Trophoblast cell (in vitro differentiated cells and primary cell): ENCODE results near the gene MTHFD1L.

Experiments
- DNase-seq, 2 donors: peaks; one replicate each; pipeline ENCODE4 v3.0.0-alpha.2; 2016
- H2AFZ ChIP-seq: 2 replicates; pipeline ENCODE4 v1.6.1; 2013; ENCODE audit warnings: low read length, moderate library complexity, mild to moderate bottlenecking; ENCODE audit not compliant: insufficient read depth, poor library complexity
- H2AK5ac ChIP-seq: 2 replicates; pipeline ENCODE4 v1.6.1; 2013; ENCODE audit warnings: mild to moderate bottlenecking, low read length
- H2BK120ac ChIP-seq: 2 replicates; pipeline ENCODE4 v1.6.1; 2013; ENCODE audit warnings: low read length, mild to moderate bottlenecking, moderate library complexity; ENCODE audit not compliant: insufficient read depth, poor library complexity
- H2BK12ac ChIP-seq: 2 replicates; pipeline ENCODE4 v1.6.1; 2013; ENCODE audit warnings: mild to moderate bottlenecking, low read length, moderate library complexity
- H2BK5ac ChIP-seq: 2 replicates; pipeline ENCODE4 v1.6.1; 2013; ENCODE audit warnings: low read length, low read depth, moderate library complexity, mild to moderate bottlenecking; ENCODE audit not compliant: poor library complexity
- H3K14ac ChIP-seq: 2 replicates; pipeline ENCODE4 v1.6.1; 2013; ENCODE audit warnings: mild to moderate bottlenecking, low read length
- H3K18ac ChIP-seq: 2 replicates; pipeline ENCODE4 v1.6.1; 2013; ENCODE audit warnings: mild to moderate bottlenecking, low read length
- H3K23ac ChIP-seq: 2 replicates; pipeline ENCODE4 v1.6.1; 2013; ENCODE audit warnings: low read length
- H3K27ac ChIP-seq: 2 replicates; pipeline ENCODE4 v1.5.1; 2013; ENCODE audit warnings: low read depth, mild to moderate bottlenecking, inconsistent platforms, low read length, moderate library complexity
- H3K27me3 ChIP-seq: 2 replicates; pipeline ENCODE4 v1.6.1; 2013; ENCODE audit warnings: inconsistent platforms, mild to moderate bottlenecking, low read length, moderate library complexity; ENCODE audit not compliant: insufficient read depth
- H3K36me3 ChIP-seq, 2 experiments: 1 replicate in 1 of 2; 2 replicates in 1 of 2; pipeline ENCODE4 v1.6.1; 2013; ENCODE audit warnings: low read length in 2 of 2, mild to moderate bottlenecking in 2 of 2, moderate library complexity in 1 of 2; ENCODE audit not compliant: insufficient read depth in 2 of 2, control insufficient read depth in 1 of 2
- H3K4ac ChIP-seq: 2 replicates; pipeline ENCODE4 v1.6.1; 2013; ENCODE audit warnings: low read depth, mild to moderate bottlenecking, low read length, moderate library complexity
- H3K4me1 ChIP-seq, 2 experiments: 1 replicate in 1 of 2; 2 replicates in 1 of 2; pipeline ENCODE4 v1.6.1; 2013; ENCODE audit warnings: low read length in 2 of 2, mild to moderate bottlenecking in 2 of 2, moderate library complexity in 1 of 2; ENCODE audit not compliant: insufficient read depth in 2 of 2, control insufficient read depth in 1 of 2
- H3K4me2 ChIP-seq: 2 replicates; pipeline ENCODE4 v1.6.1; 2013; ENCODE audit warnings: inconsistent platforms, mild to moderate bottlenecking, low read length, moderate library complexity
- H3K4me3 ChIP-seq: 2 replicates; pipeline ENCODE4 v1.5.1; 2013; ENCODE audit warnings: mild to moderate bottlenecking, low read depth, low read length, inconsistent platforms
- H3K79me1 ChIP-seq: one replicate; pipeline ENCODE4 v1.6.1; 2013; ENCODE audit warnings: low read length
- H3K79me2 ChIP-seq: 2 replicates; pipeline ENCODE4 v1.6.1; 2013; ENCODE audit warnings: low read length, mild to moderate bottlenecking; ENCODE audit not compliant: control insufficient read depth, insufficient read depth, poor library complexity
- H3K9ac ChIP-seq: 2 replicates; pipeline ENCODE4 v1.6.1; 2013; ENCODE audit warnings: mild to moderate bottlenecking, low read length
- H3K9me3 ChIP-seq: 2 replicates; pipeline ENCODE4 v1.6.1; 2013; ENCODE audit warnings: low read depth, mild to moderate bottlenecking, control low read depth, inconsistent platforms, low read length; ENCODE audit not compliant: insufficient read depth
- H4K12ac ChIP-seq: 2 replicates; pipeline ENCODE4 v1.6.1; 2013; ENCODE audit warnings: low read depth, mild to moderate bottlenecking, low read length, moderate library complexity
- H4K8ac ChIP-seq: 2 replicates; pipeline ENCODE4 v1.6.1; 2013; ENCODE audit warnings: low read depth, mild to moderate bottlenecking, low read length, moderate library complexity
- H4K91ac ChIP-seq: one replicate; pipeline ENCODE4 v1.6.1; 2013; ENCODE audit warnings: low read depth, mild to moderate bottlenecking, low read length, moderate library complexity
- WGBS: extraction: QIAGEN DNeasy Blood & Tissue Kit; methylation state at CpG from one replicate; pipeline ENCODE4 v1.1.7; 2013; ENCODE audit warnings: missing lambda C conversion rate; ENCODE audit not compliant: insufficient read length, insufficient coverage; ENCODE audit errors: extremely low coverage; 5-methylcytosine and 5-hydroxymethylcytosine counted together

MTHFD1L gene

DNA sequence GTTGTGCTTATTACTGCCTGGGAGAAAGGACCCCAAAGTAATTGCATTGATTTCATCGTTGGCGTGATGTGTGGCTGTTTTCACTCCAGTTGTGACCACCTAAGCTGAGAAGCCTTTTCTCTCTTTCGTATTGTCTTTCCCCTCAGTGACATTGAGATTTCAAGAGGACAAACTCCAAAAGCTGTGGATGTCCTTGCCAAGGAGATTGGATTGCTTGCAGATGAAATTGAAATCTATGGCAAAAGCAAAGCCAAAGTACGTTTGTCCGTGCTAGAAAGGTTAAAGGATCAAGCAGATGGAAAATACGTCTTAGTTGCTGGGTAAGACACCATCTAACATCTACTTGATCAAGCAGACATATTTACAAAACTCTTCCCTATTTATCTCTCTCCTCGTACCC lies 60.5 kb downstream of the MTHFD1L start:
- no peaks in the 10 kb centered on the region for H3K4me1 ChIP-seq
- peaks cover 4 to 8% of the 10 kb centered on the region in 2 experiments for H3K36me3 ChIP-seq
- DNase-seq: no peak
- H2AFZ ChIP-seq: no peak overlapping the region
- no peak overlapping the region for H3K4me2 ChIP-seq
- no peaks in the 10 kb centered on the region for H3K27me3 ChIP-seq
- no peaks in the 10 kb centered on the region for H3K79me1 ChIP-seq
- no peaks in the 10 kb centered on the region for H3K9me3 ChIP-seq
- 100% methylated on average over 1 of the region's 7 CpGs for WGBS
- no peak overlapping the region for H3K4me3 ChIP-seq
- no peak overlapping the region for H3K18ac ChIP-seq
- no peak overlapping the region for H3K14ac ChIP-seq
- no peak overlapping the region for H4K12ac ChIP-seq
- H4K91ac ChIP-seq: no peak overlapping the region
- no peak overlapping the region for H2BK5ac ChIP-seq
- no peak overlapping the region for H2AK5ac ChIP-seq
- H3K79me2 ChIP-seq: no peaks in the 10 kb centered on the region
- H3K4ac ChIP-seq: no peak overlapping the region
- H3K9ac ChIP-seq: no peak overlapping the region
- H2BK120ac ChIP-seq: no peak overlapping the region
- H3K23ac ChIP-seq: no peak overlapping the region
- H3K27ac ChIP-seq: no peak overlapping the region
- H4K8ac ChIP-seq: no peak overlapping the region
- H2BK12ac ChIP-seq: no peak overlapping the region

DNA sequence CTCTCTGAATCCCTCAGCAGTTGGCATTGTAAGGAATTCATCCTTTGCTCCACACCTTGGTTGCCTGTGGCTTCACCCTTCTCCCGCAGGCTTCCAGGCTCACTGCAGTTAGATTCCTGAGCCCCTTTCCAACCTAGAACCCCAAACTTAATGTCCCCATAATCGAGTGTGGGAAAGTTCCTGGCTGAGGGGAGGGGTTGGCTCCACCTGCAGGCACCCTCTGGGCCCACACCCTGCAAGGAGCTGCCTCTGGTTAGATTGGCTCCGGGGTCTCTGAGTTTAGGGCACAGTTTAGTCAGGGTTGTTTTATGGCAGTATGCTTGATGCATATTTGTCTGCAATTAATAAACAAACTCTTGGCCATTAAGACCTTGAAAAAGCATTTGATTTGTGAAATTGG lies 63.4 kb downstream of the MTHFD1L start:
- Histone ChIP-seq H3K9ac (no peak overlapping the region), H3K18ac (no peak overlapping the region), H2AFZ (no peak overlapping the region), H3K4ac (no peak overlapping the region), H3K4me3 (no peak overlapping the region), H2BK5ac (no peak overlapping the region), H3K14ac (no peak overlapping the region), H3K4me1 (no peaks in the 10 kb centered on the region), H3K36me3 (peaks cover 2 to 11% of the 10 kb centered on the region in 2 experiments), H2AK5ac (no peak overlapping the region), H3K27ac (no peak overlapping the region), H4K12ac (no peak overlapping the region), H2BK12ac (no peak overlapping the region), H2BK120ac (no peak overlapping the region), H4K91ac (no peak overlapping the region), H3K79me1 (no peaks in the 10 kb centered on the region), H3K4me2 (no peak overlapping the region), H4K8ac (no peak overlapping the region), H3K27me3 (no peaks in the 10 kb centered on the region), H3K79me2 (no peaks in the 10 kb centered on the region), H3K9me3 (no peaks in the 10 kb centered on the region), H3K23ac (no peak overlapping the region)
- no peak for DNase-seq
- WGBS: no CpG with 5 or more reads among the region's 3 CpGs

DNA sequence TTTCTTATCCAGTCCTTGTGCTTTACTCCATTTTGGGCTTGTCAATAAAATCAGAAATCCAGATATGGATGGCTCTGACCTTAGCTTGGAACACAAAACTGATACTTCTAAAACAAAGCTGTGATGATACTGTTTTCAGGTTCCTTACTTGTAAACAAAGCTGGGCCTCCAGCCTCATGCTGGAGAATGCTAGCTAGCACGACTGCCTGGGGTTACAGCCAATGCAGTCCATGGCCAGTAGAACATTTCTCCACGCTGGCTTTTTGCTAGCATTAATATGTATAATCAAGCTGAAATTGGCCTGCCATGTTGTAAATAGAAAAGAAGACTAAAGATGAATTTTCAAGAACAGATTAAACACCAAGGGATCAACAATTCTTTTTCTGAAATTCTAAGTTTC lies 63.9 kb downstream of the MTHFD1L start:
- Histone ChIP-seq H3K4ac (no peak overlapping the region), H2BK120ac (no peak overlapping the region), H2AK5ac (no peak overlapping the region), H3K36me3 (peaks cover 0 to 11% of the 10 kb centered on the region in 2 experiments), H3K79me1 (no peaks in the 10 kb centered on the region), H2BK12ac (no peak overlapping the region), H3K27ac (no peak overlapping the region), H4K12ac (no peak overlapping the region), H3K9ac (no peak overlapping the region), H3K4me1 (no peaks in the 10 kb centered on the region), H2BK5ac (no peak overlapping the region), H3K18ac (no peak overlapping the region), H3K4me2 (no peak overlapping the region), H4K91ac (no peak overlapping the region), H3K9me3 (no peaks in the 10 kb centered on the region), H4K8ac (no peak overlapping the region), H3K14ac (no peak overlapping the region), H3K79me2 (no peaks in the 10 kb centered on the region), H3K4me3 (no peak overlapping the region), H3K27me3 (no peaks in the 10 kb centered on the region), H3K23ac (no peak overlapping the region), H2AFZ (no peak overlapping the region)
- no peak for DNase-seq
- no CpG with 5 or more reads among the region's 2 CpGs for WGBS

DNA sequence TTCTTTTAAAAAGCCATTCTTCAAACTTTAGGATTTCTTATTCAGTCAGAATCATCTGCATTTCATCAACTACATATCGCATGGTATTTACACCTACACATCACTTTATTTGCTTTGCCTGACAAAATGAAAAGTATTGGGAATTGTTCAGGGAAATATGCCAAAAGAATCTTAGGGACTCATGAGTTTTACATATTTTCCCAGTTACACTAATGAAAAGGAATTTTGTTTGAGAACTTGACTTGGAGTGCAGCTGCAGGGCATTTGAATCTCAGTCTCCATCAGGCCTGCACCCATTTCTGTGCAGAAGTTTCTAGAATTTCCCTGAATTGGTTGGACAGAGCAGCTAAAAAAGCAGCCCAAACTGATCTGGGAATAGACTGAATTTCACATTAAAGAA lies 65.3 kb downstream of the MTHFD1L start:
- peaks cover 0 to 11% of the 10 kb centered on the region in 2 experiments for H3K36me3 ChIP-seq
- H3K79me2 ChIP-seq: no peaks in the 10 kb centered on the region
- H2BK5ac ChIP-seq: no peak overlapping the region
- no peak overlapping the region for H3K4me3 ChIP-seq
- H3K9me3 ChIP-seq: no peaks in the 10 kb centered on the region
- H3K18ac ChIP-seq: no peak overlapping the region
- H3K27me3 ChIP-seq: no peaks in the 10 kb centered on the region
- no peak overlapping the region for H3K9ac ChIP-seq
- no peaks in the 10 kb centered on the region for H3K79me1 ChIP-seq
- H2BK12ac ChIP-seq: no peak overlapping the region
- H4K8ac ChIP-seq: no peak overlapping the region
- DNase-seq: peak; percentile 68 to 88
- H2AK5ac ChIP-seq: no peak overlapping the region
- H3K4me2 ChIP-seq: no peak overlapping the region
- no peak overlapping the region for H2AFZ ChIP-seq
- WGBS: no CpG with 5 or more reads among the region's 1 CpG
- H4K91ac ChIP-seq: no peak overlapping the region
- H2BK120ac ChIP-seq: no peak overlapping the region
- H4K12ac ChIP-seq: no peak overlapping the region
- no peak overlapping the region for H3K4ac ChIP-seq
- no peak overlapping the region for H3K23ac ChIP-seq
- no peaks in the 10 kb centered on the region for H3K4me1 ChIP-seq
- H3K14ac ChIP-seq: no peak overlapping the region
- no peak overlapping the region for H3K27ac ChIP-seq
